Cardiac muscle cell (in vitro differentiated cells and primary cell): ENCODE measurements around the gene FABP7. TPM values are rescaled to one million over a fixed set of nuclear protein-coding genes. Genes with fewer than 3 reads are reported as not detected.

Experiments
- DNase-seq, 2 donors: peaks; one replicate each; pipeline versions ENCODE4 v3.0.0 to v3.0.0-alpha.2; 2010 to 2017; ENCODE audit warnings: low read depth in 1 of 2, low spot score in 1 of 2
- H3K27ac ChIP-seq: fragments of 200-600 bp; sonication (generic); 2 replicates; pipeline ENCODE4 v1.5.1; 2016
- H3K27me3 ChIP-seq: fragments of 200-600 bp; sonication (generic); 2 replicates; pipeline ENCODE4 v1.6.0; 2016; ENCODE audit warnings: control low read depth
- H3K36me3 ChIP-seq: fragments of 200-600 bp; sonication (generic); 2 replicates; pipeline ENCODE4 v1.5.1; 2016; ENCODE audit warnings: control low read depth
- H3K4me1 ChIP-seq: fragments of 200-600 bp; sonication (generic); 2 replicates; pipeline ENCODE4 v1.8.1; 2017; ENCODE audit warnings: low read depth, mild to moderate bottlenecking, mixed run types
- H3K4me3 ChIP-seq: fragments of 200-600 bp; sonication (generic); 2 replicates; pipeline ENCODE4 v1.5.1; 2016; ENCODE audit warnings: mild to moderate bottlenecking
- H3K9me3 ChIP-seq: fragments of 200-600 bp; sonication (generic); 2 replicates; pipeline ENCODE4 v1.5.1; 2017; ENCODE audit warnings: low read depth, mild to moderate bottlenecking, control low read depth
- polyA plus RNA-seq: library from polyadenylated mRNA; unstranded; fragments of >200 nt; fragmentation: Nextera tagmentation; extraction: Ambion mirVana; gene quantifications from 2 replicates; pipeline ENCODE4 v1.2.1, GENCODE V29; 2016
- total RNA-seq: library from RNA; depleted of rRNA; stranded (reverse); fragments of >200 nt; gene quantifications from 2 replicates; pipeline ENCODE4 v1.2.3, GENCODE V29; 2016
- TF ChIP-seq, protein P1 (sequence below): IDR thresholded peaks from 2 replicates; pipeline ENCODE4 v1.5.1; 2012; ENCODE audit warnings: low read depth, mild to moderate bottlenecking, low read length

FABP7 gene
- total and polyA plus RNA-seq, 2 experiments from 2014 or later = 2.2 to 6.4 TPM

DNA sequence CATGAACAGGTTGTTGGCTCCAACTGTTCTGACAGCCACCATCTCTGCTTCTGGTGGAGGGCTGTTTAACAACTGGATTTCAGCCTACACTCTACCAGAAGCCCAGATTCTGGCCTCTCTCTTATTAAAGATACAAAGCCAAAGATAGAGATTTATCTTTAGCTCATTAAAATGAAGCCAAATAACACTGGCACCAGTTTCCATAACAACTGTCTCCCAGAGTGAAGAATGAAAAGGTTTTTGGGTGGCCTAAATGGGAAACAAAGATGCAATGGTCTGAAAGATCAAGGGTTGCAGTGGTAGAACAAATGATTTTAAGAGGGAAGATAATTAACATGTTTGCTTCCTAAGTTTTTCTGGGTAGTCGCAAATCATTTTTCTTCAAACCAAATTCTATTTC, 6.4 kb downstream of the FABP7 start:
- TF ChIP-seq, protein P1, sequence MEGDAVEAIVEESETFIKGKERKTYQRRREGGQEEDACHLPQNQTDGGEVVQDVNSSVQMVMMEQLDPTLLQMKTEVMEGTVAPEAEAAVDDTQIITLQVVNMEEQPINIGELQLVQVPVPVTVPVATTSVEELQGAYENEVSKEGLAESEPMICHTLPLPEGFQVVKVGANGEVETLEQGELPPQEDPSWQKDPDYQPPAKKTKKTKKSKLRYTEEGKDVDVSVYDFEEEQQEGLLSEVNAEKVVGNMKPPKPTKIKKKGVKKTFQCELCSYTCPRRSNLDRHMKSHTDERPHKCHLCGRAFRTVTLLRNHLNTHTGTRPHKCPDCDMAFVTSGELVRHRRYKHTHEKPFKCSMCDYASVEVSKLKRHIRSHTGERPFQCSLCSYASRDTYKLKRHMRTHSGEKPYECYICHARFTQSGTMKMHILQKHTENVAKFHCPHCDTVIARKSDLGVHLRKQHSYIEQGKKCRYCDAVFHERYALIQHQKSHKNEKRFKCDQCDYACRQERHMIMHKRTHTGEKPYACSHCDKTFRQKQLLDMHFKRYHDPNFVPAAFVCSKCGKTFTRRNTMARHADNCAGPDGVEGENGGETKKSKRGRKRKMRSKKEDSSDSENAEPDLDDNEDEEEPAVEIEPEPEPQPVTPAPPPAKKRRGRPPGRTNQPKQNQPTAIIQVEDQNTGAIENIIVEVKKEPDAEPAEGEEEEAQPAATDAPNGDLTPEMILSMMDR = no peak
- Histone ChIP-seq H3K27ac (no peak overlapping the region), H3K4me3 (no peak overlapping the region), H3K36me3 (no peaks in the 10 kb centered on the region), H3K9me3 (no peaks in the 10 kb centered on the region), H3K4me1 (peaks cover 13% of the 10 kb centered on the region), H3K27me3 (peaks cover 48% of the 10 kb centered on the region)
- DNase-seq = no peak

DNA sequence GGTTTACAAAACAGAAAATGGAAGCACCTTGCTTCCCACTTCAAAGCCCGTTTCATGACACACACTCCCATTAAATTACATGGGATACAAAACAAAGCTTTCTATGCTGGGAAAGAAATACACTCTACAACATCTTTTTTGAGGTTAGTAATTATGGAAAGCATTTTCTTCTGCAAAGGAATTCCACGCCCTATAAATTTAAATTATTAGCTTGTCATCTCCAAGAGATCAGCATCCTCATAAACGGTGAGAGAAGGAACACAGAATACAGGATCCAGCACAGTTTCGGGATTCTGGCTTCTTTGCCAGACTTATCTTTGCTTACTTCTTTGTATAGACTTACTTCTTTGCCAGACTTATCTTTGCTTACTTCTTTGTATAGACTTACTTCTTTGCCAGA, 8.2 kb downstream of the FABP7 start:
- H3K4me3 ChIP-seq = no peak overlapping the region
- TF ChIP-seq, protein P1 = no peak
- H3K27ac ChIP-seq = no peak overlapping the region
- no peak for DNase-seq
- H3K27me3 ChIP-seq = peaks cover 40% of the 10 kb centered on the region
- no peaks in the 10 kb centered on the region for H3K9me3 ChIP-seq
- H3K4me1 ChIP-seq = peaks cover 17% of the 10 kb centered on the region
- no peaks in the 10 kb centered on the region for H3K36me3 ChIP-seq

DNA sequence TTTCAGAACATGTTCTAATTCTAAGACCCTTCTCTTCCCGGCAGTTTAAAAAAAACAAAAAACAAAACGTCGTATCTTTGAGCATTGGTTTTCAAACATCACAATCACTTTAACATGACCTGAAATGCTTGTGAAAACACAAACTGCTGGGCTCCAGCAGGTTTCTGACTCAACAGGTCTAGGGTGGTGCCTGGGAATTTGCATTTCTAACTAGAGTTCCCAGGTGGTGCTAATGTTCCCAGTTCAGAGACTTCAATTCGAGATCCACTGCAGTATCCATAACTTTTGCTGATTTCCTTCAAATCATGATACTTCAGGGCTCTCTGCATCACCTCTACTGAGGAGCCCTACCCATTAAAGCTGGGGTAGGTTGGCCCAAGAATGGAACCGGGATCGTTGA, 8.7 kb downstream of the FABP7 start:
- peaks cover 35% of the 10 kb centered on the region for H3K27me3 ChIP-seq
- H3K4me1 ChIP-seq = peaks cover 17% of the 10 kb centered on the region
- H3K4me3 ChIP-seq = no peak overlapping the region
- TF ChIP-seq, protein P1 = no peak
- H3K27ac ChIP-seq = peak overlapping the region; percentile 91
- DNase-seq = no peak
- no peaks in the 10 kb centered on the region for H3K9me3 ChIP-seq
- H3K36me3 ChIP-seq = no peaks in the 10 kb centered on the region

DNA sequence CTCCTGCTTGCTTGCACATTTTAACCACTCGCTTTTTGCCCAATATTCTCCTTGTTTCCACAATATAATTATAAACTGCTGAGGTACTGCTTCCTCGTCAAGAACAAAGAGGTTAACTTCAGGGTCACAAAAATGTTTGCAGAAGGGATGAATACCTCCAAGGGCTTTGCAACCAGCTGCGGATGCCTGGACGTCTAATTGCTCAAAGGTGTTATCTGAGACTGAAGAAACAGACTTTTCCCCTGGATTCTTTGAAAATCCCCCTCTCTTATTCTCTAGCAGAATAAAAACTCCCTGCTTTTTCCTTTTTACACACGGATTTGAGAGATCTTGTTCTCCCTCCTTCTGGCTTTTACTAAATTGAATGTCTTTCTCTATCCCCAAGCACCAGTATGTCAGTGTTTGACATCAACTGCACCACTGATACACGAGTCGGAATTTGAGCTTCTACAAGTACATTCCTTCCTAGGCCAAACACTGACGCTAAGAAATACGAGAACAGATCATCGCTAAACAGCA, 9.2 kb downstream of the FABP7 start:
- no peaks in the 10 kb centered on the region for H3K9me3 ChIP-seq
- TF ChIP-seq, protein P1 = no peak
- peak in 1 of 2 donors; percentile 3 for DNase-seq
- peak overlapping the region; percentile 42 for H3K4me3 ChIP-seq
- H3K27me3 ChIP-seq = peaks cover 32% of the 10 kb centered on the region
- H3K4me1 ChIP-seq = peaks cover 17% of the 10 kb centered on the region
- no peaks in the 10 kb centered on the region for H3K36me3 ChIP-seq
- H3K27ac ChIP-seq = peak overlapping the region; percentile 91

DNA sequence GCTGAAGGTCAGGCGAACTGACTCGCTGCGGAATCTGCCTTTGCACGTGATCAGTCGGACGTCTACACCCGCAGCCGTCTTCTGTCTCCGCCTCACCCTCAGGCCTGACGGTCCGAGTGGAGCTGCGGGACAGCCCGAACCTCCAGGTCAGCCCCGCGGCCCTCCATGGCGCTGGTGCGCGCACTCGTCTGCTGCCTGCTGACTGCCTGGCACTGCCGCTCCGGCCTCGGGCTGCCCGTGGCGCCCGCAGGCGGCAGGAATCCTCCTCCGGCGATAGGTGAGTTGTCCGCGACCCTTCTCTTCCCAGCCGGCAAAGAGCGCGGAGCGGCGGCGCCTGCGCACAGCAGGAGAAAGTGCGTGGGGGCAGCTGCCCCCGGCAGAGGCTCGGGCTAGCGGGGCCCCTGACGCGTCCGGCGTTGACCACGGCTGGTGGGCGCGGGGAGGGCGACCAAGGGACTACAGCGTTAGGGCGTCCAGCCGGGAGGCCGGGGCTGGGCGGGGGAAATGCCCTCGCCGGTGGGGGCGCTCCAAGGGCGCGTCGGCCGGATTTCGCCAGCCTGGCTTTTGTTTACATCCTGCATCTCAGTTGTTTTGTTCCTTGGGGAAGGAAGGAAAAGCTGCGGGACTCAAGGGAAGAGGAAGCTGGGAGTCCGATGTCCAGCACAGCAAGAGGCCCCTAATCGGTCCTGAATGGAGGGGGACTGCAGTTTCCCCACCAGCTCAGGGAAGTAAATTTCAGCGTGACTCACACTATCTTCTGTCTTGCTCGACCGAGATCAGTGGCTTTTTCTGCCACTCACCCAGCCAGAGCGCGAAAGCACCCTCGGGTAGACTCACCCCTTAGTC, 9.9 kb downstream of the FABP7 start, which contains the start of gene SMPDL3A:
TSS of gene SMPDL3A (plus strand) at position 77 of the 846 bp plus-strand sequence. CDS start at position 166, 89 bp downstream.
- peaks cover 32% of the 10 kb centered on the region for H3K27me3 ChIP-seq
- peaks cover 17% of the 10 kb centered on the region for H3K4me1 ChIP-seq
- H3K4me3 ChIP-seq = peak within 1 kb of the TSS; percentile 42
- no peaks in the 10 kb centered on the region for H3K9me3 ChIP-seq
- TF ChIP-seq, protein P1 = peak; percentile 54
- H3K27ac ChIP-seq = peak within 1 kb of the TSS; percentile 91
- no peaks in the 10 kb centered on the region for H3K36me3 ChIP-seq
- DNase-seq = peak; percentile 82 to 86
